ENCODE results near the gene DPY19L1.
"Not testable (repeated sequence)": the region's sequence is repeated elsewhere in the genome, so short reads cannot be mapped to it uniquely, and the experiment has no call there.

GRCh38 chr7:34945894-34946477 is 91.3 kb downstream of the DPY19L1 start:
- TF ChIP-seq POLR2A, CTCF (IDR thresholded peaks at IDR 0.05): not testable (repeated sequence)

Data from adrenal gland (tissue), 5 donors.